Osteoblast (primary cell): ENCODE results near the gene FGB. TPM values are rescaled to one million over a fixed set of nuclear protein-coding genes. Genes with fewer than 3 reads are reported as not detected.

ENCODE experiments used
- DNase-seq: peaks from one replicate; pipeline ENCODE4 v3.0.0; 2011; ENCODE audit warnings: low spot score, mixed read lengths; ENCODE audit not compliant: insufficient read length; ENCODE audit errors: missing footprints
- H2AFZ ChIP-seq: 2 replicates; pipeline ENCODE4 v1.6.0; 2011; ENCODE audit warnings: mild to moderate bottlenecking, low read length
- H3K27ac ChIP-seq: 2 replicates; pipeline ENCODE4 v1.5.1; 2011; ENCODE audit warnings: mild to moderate bottlenecking, low read depth, low read length, moderate library complexity
- H3K27me3 ChIP-seq: 2 replicates; pipeline ENCODE4 v1.6.0; 2012; ENCODE audit warnings: mild to moderate bottlenecking, control low read depth, inconsistent platforms, low read length, moderate library complexity; ENCODE audit not compliant: insufficient read depth
- H3K36me3 ChIP-seq: 2 replicates; pipeline ENCODE4 v1.5.1; 2011; ENCODE audit warnings: mild to moderate bottlenecking, low read length, control low read depth, moderate library complexity; ENCODE audit not compliant: insufficient read depth
- H3K4me1 ChIP-seq: 2 replicates; pipeline ENCODE4 v1.5.1; 2011; ENCODE audit warnings: mild to moderate bottlenecking, low read length, control low read depth, moderate library complexity; ENCODE audit not compliant: insufficient read depth
- H3K4me2 ChIP-seq: 2 replicates; pipeline ENCODE4 v1.6.0; 2011; ENCODE audit warnings: mild to moderate bottlenecking, low read length; ENCODE audit not compliant: insufficient read depth
- H3K4me3 ChIP-seq: fragments of 200-600 bp; sonication (generic); 3 replicates; pipeline ENCODE4 v1.5.1; 2012; ENCODE audit warnings: mild to moderate bottlenecking, low read length, inconsistent platforms; ENCODE audit not compliant: insufficient read depth
- H3K79me2 ChIP-seq: 2 replicates; pipeline ENCODE4 v1.6.0; 2012; ENCODE audit warnings: mild to moderate bottlenecking, low read length, control low read depth, inconsistent platforms; ENCODE audit not compliant: insufficient read depth
- H3K9me3 ChIP-seq: 2 replicates; pipeline ENCODE4 v1.5.1; 2011; ENCODE audit warnings: low read depth, low read length, control low read depth
- H4K20me1 ChIP-seq: 2 replicates; pipeline ENCODE4 v1.6.0; 2012; ENCODE audit warnings: mild to moderate bottlenecking, low read length, control low read depth; ENCODE audit not compliant: insufficient read depth
- total RNA-seq: library from RNA; depleted of rRNA; stranded (reverse); fragments of >200 nt; gene quantifications from 2 replicates; pipeline ENCODE4 v1.2.3, GENCODE V29; 2012
- TF ChIP-seq, protein P1 (sequence below): IDR thresholded peaks from 2 replicates; pipeline ENCODE4 v1.5.1; 2011; ENCODE audit warnings: mild to moderate bottlenecking, low read depth, low read length, moderate library complexity; ENCODE audit errors: extremely low read depth

Gene FGB
- total RNA-seq, 1 donor: not detected

- H3K27ac ChIP-seq: no peak overlapping the region
- no peaks in the 10 kb centered on the region for H3K27me3 ChIP-seq
- no peak overlapping the region for H3K4me2 ChIP-seq
- H2AFZ ChIP-seq: no peak overlapping the region
- no peaks in the 10 kb centered on the region for H3K4me1 ChIP-seq
- H3K9me3 ChIP-seq: no peaks in the 10 kb centered on the region
- no peak for DNase-seq
- H3K36me3 ChIP-seq: no peaks in the 10 kb centered on the region
- TF ChIP-seq, protein P1, sequence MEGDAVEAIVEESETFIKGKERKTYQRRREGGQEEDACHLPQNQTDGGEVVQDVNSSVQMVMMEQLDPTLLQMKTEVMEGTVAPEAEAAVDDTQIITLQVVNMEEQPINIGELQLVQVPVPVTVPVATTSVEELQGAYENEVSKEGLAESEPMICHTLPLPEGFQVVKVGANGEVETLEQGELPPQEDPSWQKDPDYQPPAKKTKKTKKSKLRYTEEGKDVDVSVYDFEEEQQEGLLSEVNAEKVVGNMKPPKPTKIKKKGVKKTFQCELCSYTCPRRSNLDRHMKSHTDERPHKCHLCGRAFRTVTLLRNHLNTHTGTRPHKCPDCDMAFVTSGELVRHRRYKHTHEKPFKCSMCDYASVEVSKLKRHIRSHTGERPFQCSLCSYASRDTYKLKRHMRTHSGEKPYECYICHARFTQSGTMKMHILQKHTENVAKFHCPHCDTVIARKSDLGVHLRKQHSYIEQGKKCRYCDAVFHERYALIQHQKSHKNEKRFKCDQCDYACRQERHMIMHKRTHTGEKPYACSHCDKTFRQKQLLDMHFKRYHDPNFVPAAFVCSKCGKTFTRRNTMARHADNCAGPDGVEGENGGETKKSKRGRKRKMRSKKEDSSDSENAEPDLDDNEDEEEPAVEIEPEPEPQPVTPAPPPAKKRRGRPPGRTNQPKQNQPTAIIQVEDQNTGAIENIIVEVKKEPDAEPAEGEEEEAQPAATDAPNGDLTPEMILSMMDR: no peak
- H3K4me3 ChIP-seq: no peak overlapping the region
- no peaks in the 10 kb centered on the region for H4K20me1 ChIP-seq
- H3K79me2 ChIP-seq: no peaks in the 10 kb centered on the region
These were observed 17.1 kb downstream of the FGB start for GRCh38 chr4:154579927-154580326.

DNA sequence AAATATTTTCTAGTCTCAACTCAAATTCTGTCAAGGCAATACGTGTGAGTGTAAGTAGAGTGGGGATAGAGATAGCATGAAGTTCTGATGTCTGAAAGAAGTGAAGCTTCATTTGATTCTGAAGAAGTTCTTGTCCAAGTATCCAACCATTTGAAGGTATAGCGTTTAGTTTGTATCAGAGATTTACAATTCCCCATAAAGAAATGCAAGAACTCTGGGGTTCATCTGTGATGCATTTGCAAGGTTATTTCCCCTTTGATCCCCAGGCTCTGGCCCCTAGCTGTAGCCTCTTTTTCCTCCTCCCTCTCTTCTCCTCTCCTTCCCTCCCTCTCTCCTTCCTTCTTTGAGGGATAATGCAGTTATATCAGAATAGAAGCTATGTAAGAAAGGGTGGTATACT lies 19.9 kb downstream of the FGB start:
- no peaks in the 10 kb centered on the region for H4K20me1 ChIP-seq

GRCh38 chr4:154583230-154583629 lies 20.4 kb downstream of the FGB start:
- no peaks in the 10 kb centered on the region for H4K20me1 ChIP-seq
- no peaks in the 10 kb centered on the region for H3K9me3 ChIP-seq
- H3K4me3 ChIP-seq: no peak overlapping the region
- H3K27ac ChIP-seq: no peak overlapping the region
- no peaks in the 10 kb centered on the region for H3K27me3 ChIP-seq
- H3K4me2 ChIP-seq: no peak overlapping the region
- H3K4me1 ChIP-seq: no peaks in the 10 kb centered on the region
- no peaks in the 10 kb centered on the region for H3K36me3 ChIP-seq
- TF ChIP-seq, protein P1: no peak
- no peak for DNase-seq
- H3K79me2 ChIP-seq: no peaks in the 10 kb centered on the region
- no peak overlapping the region for H2AFZ ChIP-seq

More for the DNA sequence above, 19.9 kb downstream of the FGB start:
- Histone ChIP-seq H3K4me1 (no peaks in the 10 kb centered on the region), H3K27ac (no peak overlapping the region), H2AFZ (no peak overlapping the region), H3K79me2 (no peaks in the 10 kb centered on the region), H3K4me2 (no peak overlapping the region), H3K36me3 (no peaks in the 10 kb centered on the region), H3K9me3 (no peaks in the 10 kb centered on the region), H3K27me3 (no peaks in the 10 kb centered on the region), H3K4me3 (no peak overlapping the region)
- DNase-seq: no peak
- TF ChIP-seq, protein P1: no peak

- Histone ChIP-seq H3K27ac (no peak overlapping the region), H3K27me3 (no peaks in the 10 kb centered on the region), H3K4me1 (no peaks in the 10 kb centered on the region), H3K9me3 (no peaks in the 10 kb centered on the region), H3K36me3 (no peaks in the 10 kb centered on the region), H2AFZ (no peak overlapping the region), H4K20me1 (no peaks in the 10 kb centered on the region), H3K4me2 (no peak overlapping the region), H3K4me3 (no peak overlapping the region), H3K79me2 (no peaks in the 10 kb centered on the region)
- TF ChIP-seq, protein P1: no peak
- no peak for DNase-seq
These were observed 20.9 kb downstream of the FGB start for GRCh38 chr4:154583677-154584076.
